ENCODE measurements around the gene STH.

The STH gene

GRCh38 chr17:45980855-45981254, 18.2 kb upstream of the STH start:
- Histone ChIP-seq H4K12ac (ENCODE audit: low read depth, low read length) (no peak overlapping the region), H2BK12ac (ENCODE audit: low read length) (no peak overlapping the region), H4K8ac (ENCODE audit: low read depth, low read length) (no peak overlapping the region), H3K18ac (ENCODE audit: low read length) (no peak overlapping the region), H3K79me1 (ENCODE audit: low read length) (peaks cover 4% of the 10 kb centered on the region), H3K36me3 (ENCODE audit: control insufficient read depth in 1 of 2, insufficient read depth in 2 of 2, low read length in 2 of 2) (no peaks in the 10 kb centered on the region), H2BK5ac (ENCODE audit: low read depth, low read length, poor library complexity) (no peak overlapping the region), H3K23ac (ENCODE audit: low read length) (no peak overlapping the region), H3K4me3 (ENCODE audit: low read depth, low read length) (no peak overlapping the region), H3K14ac (ENCODE audit: low read length) (no peak overlapping the region), H3K4me1 (ENCODE audit: control insufficient read depth in 1 of 2, insufficient read depth in 2 of 2, low read length in 2 of 2) (peaks cover 12 to 15% of the 10 kb centered on the region in 2 experiments), H4K91ac (ENCODE audit: low read depth, low read length) (no peak overlapping the region), H3K9me3 (ENCODE audit: insufficient read depth, low read depth, low read length) (no peaks in the 10 kb centered on the region), H2AK5ac (ENCODE audit: low read length) (no peak overlapping the region), H2BK120ac (ENCODE audit: insufficient read depth, low read length, poor library complexity) (no peak overlapping the region), H3K4me2 (ENCODE audit: low read length) (no peak overlapping the region), H3K27me3 (ENCODE audit: insufficient read depth, low read length) (no peaks in the 10 kb centered on the region), H3K27ac (ENCODE audit: low read depth, low read length) (no peak overlapping the region), H3K4ac (ENCODE audit: low read depth, low read length) (no peak overlapping the region), H3K79me2 (ENCODE audit: control insufficient read depth, insufficient read depth, low read length, poor library complexity) (no peaks in the 10 kb centered on the region), H3K9ac (ENCODE audit: low read length) (no peak overlapping the region), H2AFZ (ENCODE audit: insufficient read depth, low read length, poor library complexity) (no peak overlapping the region)
- WGBS (ENCODE audit: extremely low coverage, insufficient coverage, insufficient read length): no CpG with 5 or more reads among the region's 6 CpGs
- no peak for DNase-seq

- H3K4me1 ChIP-seq (ENCODE audit: control insufficient read depth in 1 of 2, insufficient read depth in 2 of 2, low read length in 2 of 2): peaks cover 12 to 15% of the 10 kb centered on the region in 2 experiments
- H3K18ac ChIP-seq (ENCODE audit: low read length): no peak overlapping the region
- no peak for DNase-seq
- H4K91ac ChIP-seq (ENCODE audit: low read depth, low read length): no peak overlapping the region
- no peaks in the 10 kb centered on the region for H3K27me3 ChIP-seq (ENCODE audit: insufficient read depth, low read length)
- no peaks in the 10 kb centered on the region for H3K9me3 ChIP-seq (ENCODE audit: insufficient read depth, low read depth, low read length)
- H3K36me3 ChIP-seq (ENCODE audit: control insufficient read depth in 1 of 2, insufficient read depth in 2 of 2, low read length in 2 of 2): no peaks in the 10 kb centered on the region
- H3K79me1 ChIP-seq (ENCODE audit: low read length): peaks cover 4% of the 10 kb centered on the region
- no peak overlapping the region for H2BK12ac ChIP-seq (ENCODE audit: low read length)
- H3K9ac ChIP-seq (ENCODE audit: low read length): no peak overlapping the region
- H3K14ac ChIP-seq (ENCODE audit: low read length): no peak overlapping the region
- no peak overlapping the region for H3K23ac ChIP-seq (ENCODE audit: low read length)
- H2BK5ac ChIP-seq (ENCODE audit: low read depth, low read length, poor library complexity): no peak overlapping the region
- H3K4ac ChIP-seq (ENCODE audit: low read depth, low read length): no peak overlapping the region
- H2BK120ac ChIP-seq (ENCODE audit: insufficient read depth, low read length, poor library complexity): no peak overlapping the region
- H2AK5ac ChIP-seq (ENCODE audit: low read length): no peak overlapping the region
- no peak overlapping the region for H3K4me3 ChIP-seq (ENCODE audit: low read depth, low read length)
- H4K8ac ChIP-seq (ENCODE audit: low read depth, low read length): no peak overlapping the region
- WGBS (ENCODE audit: extremely low coverage, insufficient coverage, insufficient read length): no CpG with 5 or more reads among the region's 7 CpGs
- no peak overlapping the region for H4K12ac ChIP-seq (ENCODE audit: low read depth, low read length)
- no peak overlapping the region for H3K4me2 ChIP-seq (ENCODE audit: low read length)
- no peaks in the 10 kb centered on the region for H3K79me2 ChIP-seq (ENCODE audit: control insufficient read depth, insufficient read depth, low read length, poor library complexity)
- no peak overlapping the region for H2AFZ ChIP-seq (ENCODE audit: insufficient read depth, low read length, poor library complexity)
- no peak overlapping the region for H3K27ac ChIP-seq (ENCODE audit: low read depth, low read length)
Observed at GRCh38 chr17:45981306-45981705, 17.7 kb upstream of the STH start.

- no peak overlapping the region for H2AFZ ChIP-seq (ENCODE audit: insufficient read depth, low read length, poor library complexity)
- no peak overlapping the region for H4K8ac ChIP-seq (ENCODE audit: low read depth, low read length)
- no peak overlapping the region for H4K91ac ChIP-seq (ENCODE audit: low read depth, low read length)
- no peak overlapping the region for H3K14ac ChIP-seq (ENCODE audit: low read length)
- H2BK5ac ChIP-seq (ENCODE audit: low read depth, low read length, poor library complexity): no peak overlapping the region
- WGBS (ENCODE audit: extremely low coverage, insufficient coverage, insufficient read length): no CpG with 5 or more reads among the region's 41 CpGs
- H3K4me2 ChIP-seq (ENCODE audit: low read length): no peak overlapping the region
- no peak overlapping the region for H2AK5ac ChIP-seq (ENCODE audit: low read length)
- H3K18ac ChIP-seq (ENCODE audit: low read length): no peak overlapping the region
- H3K4me1 ChIP-seq (ENCODE audit: control insufficient read depth in 1 of 2, insufficient read depth in 2 of 2, low read length in 2 of 2): peaks cover 0 to 3% of the 10 kb centered on the region in 2 experiments
- no peaks in the 10 kb centered on the region for H3K36me3 ChIP-seq (ENCODE audit: control insufficient read depth in 1 of 2, insufficient read depth in 2 of 2, low read length in 2 of 2)
- H3K23ac ChIP-seq (ENCODE audit: low read length): no peak overlapping the region
- no peak overlapping the region for H3K4me3 ChIP-seq (ENCODE audit: low read depth, low read length)
- no peak overlapping the region for H3K4ac ChIP-seq (ENCODE audit: low read depth, low read length)
- no peaks in the 10 kb centered on the region for H3K79me1 ChIP-seq (ENCODE audit: low read length)
- H3K9ac ChIP-seq (ENCODE audit: low read length): no peak overlapping the region
- no peak overlapping the region for H3K27ac ChIP-seq (ENCODE audit: low read depth, low read length)
- H2BK12ac ChIP-seq (ENCODE audit: low read length): no peak overlapping the region
- no peak overlapping the region for H2BK120ac ChIP-seq (ENCODE audit: insufficient read depth, low read length, poor library complexity)
- H4K12ac ChIP-seq (ENCODE audit: low read depth, low read length): no peak overlapping the region
- DNase-seq: no peak
- H3K9me3 ChIP-seq (ENCODE audit: insufficient read depth, low read depth, low read length): no peaks in the 10 kb centered on the region
- no peaks in the 10 kb centered on the region for H3K27me3 ChIP-seq (ENCODE audit: insufficient read depth, low read length)
- H3K79me2 ChIP-seq (ENCODE audit: control insufficient read depth, insufficient read depth, low read length, poor library complexity): no peaks in the 10 kb centered on the region
Observed at GRCh38 chr17:45982791-45983613, 16.0 kb upstream of the STH start.

- Histone ChIP-seq H3K4me2 (ENCODE audit: low read length) (no peak overlapping the region), H4K8ac (ENCODE audit: low read depth, low read length) (no peak overlapping the region), H3K18ac (ENCODE audit: low read length) (no peak overlapping the region), H2AK5ac (ENCODE audit: low read length) (no peak overlapping the region), H3K79me2 (ENCODE audit: control insufficient read depth, insufficient read depth, low read length, poor library complexity) (no peaks in the 10 kb centered on the region), H2BK12ac (ENCODE audit: low read length) (no peak overlapping the region), H4K12ac (ENCODE audit: low read depth, low read length) (no peak overlapping the region), H3K4me3 (ENCODE audit: low read depth, low read length) (no peak overlapping the region), H2BK120ac (ENCODE audit: insufficient read depth, low read length, poor library complexity) (no peak overlapping the region), H4K91ac (ENCODE audit: low read depth, low read length) (no peak overlapping the region), H2AFZ (ENCODE audit: insufficient read depth, low read length, poor library complexity) (no peak overlapping the region), H3K27me3 (ENCODE audit: insufficient read depth, low read length) (no peaks in the 10 kb centered on the region), H3K4me1 (ENCODE audit: control insufficient read depth in 1 of 2, insufficient read depth in 2 of 2, low read length in 2 of 2) (no peaks in the 10 kb centered on the region), H3K9ac (ENCODE audit: low read length) (no peak overlapping the region), H3K27ac (ENCODE audit: low read depth, low read length) (no peak overlapping the region), H3K9me3 (ENCODE audit: insufficient read depth, low read depth, low read length) (peaks cover 2% of the 10 kb centered on the region), H2BK5ac (ENCODE audit: low read depth, low read length, poor library complexity) (no peak overlapping the region), H3K14ac (ENCODE audit: low read length) (no peak overlapping the region), H3K36me3 (ENCODE audit: control insufficient read depth in 1 of 2, insufficient read depth in 2 of 2, low read length in 2 of 2) (no peaks in the 10 kb centered on the region), H3K79me1 (ENCODE audit: low read length) (no peaks in the 10 kb centered on the region), H3K4ac (ENCODE audit: low read depth, low read length) (no peak overlapping the region), H3K23ac (ENCODE audit: low read length) (no peak overlapping the region)
- no CpG with 5 or more reads among the region's 31 CpGs for WGBS (ENCODE audit: extremely low coverage, insufficient coverage, insufficient read length)
- DNase-seq: no peak
Observed at GRCh38 chr17:45983614-45984310, 15.3 kb upstream of the STH start.
